Right hindlimb (tissue), 1 donor: ENCODE data around the gene SYK.

Experiments
- DNase-seq: peaks from one replicate; pipeline ENCODE4 v3.0.0-alpha.2; 2018

SYK gene

DNA sequence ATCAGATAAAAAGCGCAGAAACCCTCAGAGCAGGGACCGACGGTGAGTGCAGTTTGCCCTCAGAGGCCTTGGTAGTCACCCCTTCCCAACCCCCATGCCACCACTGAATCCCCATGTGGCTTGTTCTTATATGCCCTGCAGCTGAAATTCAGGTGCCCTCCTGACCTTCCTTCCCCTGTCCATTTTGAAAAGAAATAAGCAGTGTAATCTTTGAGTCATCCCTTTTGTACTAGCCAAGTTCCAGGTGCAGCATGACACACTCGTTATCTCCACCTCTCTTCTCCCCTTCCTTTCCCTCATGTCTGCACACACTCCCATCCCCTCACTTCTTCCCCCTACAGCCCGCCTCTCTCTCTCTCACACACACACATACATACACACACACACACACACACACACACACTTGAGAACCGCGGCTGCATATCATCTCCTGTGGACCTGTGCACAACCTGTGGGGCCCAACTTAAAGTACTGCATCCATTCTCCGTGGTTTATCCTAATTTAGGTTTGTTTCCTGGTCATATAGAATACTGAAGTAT is 53.1 kb downstream of the SYK start:
- no peak for DNase-seq

- DNase-seq, result no peak
Observed at GRCh38 chr9:90855208-90855902, 53.7 kb downstream of the SYK start.

- no peak for DNase-seq
Observed at GRCh38 chr9:90857091-90857490, 55.5 kb downstream of the SYK start.

GRCh38 chr9:90857855-90858254 is 56.2 kb downstream of the SYK start:
- no peak for DNase-seq

- no peak for DNase-seq
Observed at GRCh38 chr9:90858457-90858901, 56.9 kb downstream of the SYK start.

DNA sequence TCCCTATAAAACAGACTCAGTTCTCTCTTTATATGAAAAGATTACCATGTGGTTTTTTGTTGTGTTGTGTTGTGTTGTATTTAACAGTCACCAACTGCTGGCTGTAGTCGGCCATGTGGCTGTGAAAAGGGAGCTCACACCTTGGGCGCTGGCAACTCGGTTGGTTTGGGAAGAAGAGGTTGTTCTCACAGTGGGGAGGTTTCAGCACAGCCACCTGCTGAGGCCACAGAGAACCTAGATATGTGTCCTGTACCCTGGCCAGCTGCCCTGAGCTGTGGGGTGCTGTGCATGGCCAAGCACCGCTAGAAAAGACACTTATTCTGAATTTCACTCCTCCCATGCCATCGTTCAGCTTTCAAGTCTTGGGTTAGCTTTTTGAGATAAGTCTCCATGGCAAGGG is 58.8 kb downstream of the SYK start:
- DNase-seq, result no peak

DNA sequence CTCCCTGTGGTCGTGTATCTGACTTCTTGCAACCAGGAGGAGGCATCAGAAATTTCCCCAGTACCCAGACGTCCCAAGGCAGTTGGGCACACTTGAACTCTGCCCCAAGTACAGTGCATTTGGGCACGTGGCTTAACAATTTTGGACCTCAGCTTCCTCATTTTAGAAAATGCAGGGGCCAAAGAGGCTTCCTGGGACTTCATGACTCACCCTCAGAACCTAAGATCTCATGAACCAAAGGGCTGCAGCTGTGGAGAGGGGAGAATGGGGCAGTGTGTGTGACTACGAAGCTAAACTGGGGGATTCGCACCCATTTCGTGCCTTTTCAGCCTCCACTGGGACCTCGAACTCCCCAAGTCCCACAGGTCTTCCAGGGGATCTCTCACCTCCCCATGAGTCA is 59.2 kb downstream of the SYK start:
- DNase-seq, result no peak

DNA sequence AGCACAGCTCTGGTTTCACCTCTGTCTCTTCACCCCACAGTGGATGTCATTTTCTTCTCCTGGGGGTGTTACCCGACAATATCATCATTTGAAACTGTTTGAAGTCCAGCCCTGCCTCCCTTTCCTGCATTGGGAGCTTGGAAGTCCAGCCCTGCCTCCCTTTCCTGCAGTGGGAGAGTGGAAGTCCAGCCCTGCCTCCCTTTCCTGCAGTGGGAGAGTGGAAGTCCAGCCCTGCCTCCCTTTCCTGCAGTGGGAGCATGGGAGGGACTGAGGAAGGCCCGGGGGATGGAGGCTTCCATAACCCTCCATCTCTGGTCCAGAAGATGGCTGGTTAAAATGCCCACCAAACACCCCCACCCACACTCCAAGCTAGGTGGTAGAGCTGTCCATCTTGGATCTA is 59.8 kb downstream of the SYK start:
- no peak for DNase-seq

- no peak for DNase-seq
Observed at GRCh38 chr9:90861826-90862740, 60.5 kb downstream of the SYK start.

DNA sequence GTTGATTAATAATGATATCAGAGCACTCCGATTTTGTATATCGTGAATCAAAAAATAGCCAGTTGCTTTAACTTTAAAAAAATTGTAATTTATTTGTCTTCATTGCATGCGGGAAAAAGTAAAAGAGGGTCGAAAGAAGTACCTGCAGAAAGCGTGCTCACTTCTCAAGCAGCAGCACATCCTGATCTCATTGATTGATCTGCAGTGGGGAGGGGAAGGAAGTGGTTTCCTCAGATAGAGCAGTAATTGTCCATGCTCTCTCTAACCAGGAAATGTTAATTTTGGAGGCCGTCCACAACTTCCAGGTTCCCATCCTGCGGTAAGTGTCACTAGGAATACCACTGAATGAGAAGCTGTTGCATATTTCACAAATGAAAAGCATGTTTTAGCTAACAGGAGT is 63.2 kb downstream of the SYK start:
- DNase-seq, result no peak

DNA sequence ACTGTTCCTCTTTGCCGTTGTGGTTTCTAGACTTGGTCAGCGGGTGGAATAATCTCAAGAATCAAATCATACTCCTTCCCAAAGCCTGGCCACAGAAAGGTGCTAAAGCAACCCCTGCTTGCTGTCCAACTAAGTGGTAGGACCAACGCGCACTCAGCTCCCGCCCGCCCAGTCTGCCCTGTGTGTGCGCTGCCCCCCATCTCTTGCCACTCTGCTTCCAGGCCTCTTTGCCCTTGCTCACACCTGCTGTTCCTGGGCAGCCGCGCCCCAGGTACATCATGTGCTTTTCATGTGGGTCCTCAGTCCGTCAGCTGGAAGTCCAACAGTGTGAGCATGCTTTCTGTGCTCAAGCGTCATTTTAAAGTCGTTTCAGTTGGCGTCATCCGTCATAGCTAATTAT is 65.5 kb downstream of the SYK start:
- no peak for DNase-seq

DNA sequence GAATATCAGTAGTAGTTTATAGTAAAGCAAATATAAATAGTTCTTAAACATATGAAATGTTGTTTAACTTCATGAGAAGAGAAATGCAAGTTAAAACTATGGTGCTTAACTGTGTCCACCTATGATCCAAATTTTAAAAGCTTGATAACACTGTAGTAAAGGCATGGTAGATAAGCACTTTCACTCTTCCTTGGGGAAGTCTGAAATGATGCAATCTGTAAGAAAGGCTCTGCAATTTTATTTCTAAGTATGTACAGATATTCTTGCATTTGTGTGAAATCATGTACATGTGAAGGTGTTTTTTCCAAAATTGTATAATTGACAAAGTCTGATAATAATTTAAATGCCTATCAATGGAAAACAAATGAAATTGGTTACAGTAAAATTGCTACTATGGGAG is 66.9 kb downstream of the SYK start:
- no peak for DNase-seq

GRCh38 chr9:90869361-90869760 is 67.7 kb downstream of the SYK start:
- DNase-seq, result no peak

GRCh38 chr9:90870621-90871326 is 69.2 kb downstream of the SYK start:
- peak; percentile 42 for DNase-seq

- DNase-seq, result no peak
Observed at GRCh38 chr9:90871327-90871935, 69.8 kb downstream of the SYK start.

DNA sequence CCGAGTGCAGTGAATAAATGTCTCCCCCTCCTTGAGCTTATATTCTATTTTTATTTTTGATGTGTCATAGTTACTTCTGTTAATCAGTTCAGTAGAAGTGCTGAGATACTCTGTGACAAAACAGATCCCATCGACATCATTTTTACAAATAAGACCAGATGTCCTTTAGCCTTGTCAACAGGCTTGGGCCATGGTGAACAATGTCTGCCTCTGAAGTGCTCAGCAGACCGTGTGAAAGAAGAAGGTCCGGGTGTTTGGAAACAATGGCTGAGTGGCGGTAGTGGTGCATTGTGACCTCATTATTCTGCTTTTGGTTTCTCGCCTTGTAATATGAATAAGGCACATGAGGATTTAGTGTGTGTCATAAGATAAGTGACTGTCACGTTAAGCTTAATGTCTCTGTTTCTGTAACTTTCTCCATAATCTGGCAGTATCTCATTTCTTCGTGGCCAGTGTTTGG is 71.2 kb downstream of the SYK start:
- no peak for DNase-seq

DNA sequence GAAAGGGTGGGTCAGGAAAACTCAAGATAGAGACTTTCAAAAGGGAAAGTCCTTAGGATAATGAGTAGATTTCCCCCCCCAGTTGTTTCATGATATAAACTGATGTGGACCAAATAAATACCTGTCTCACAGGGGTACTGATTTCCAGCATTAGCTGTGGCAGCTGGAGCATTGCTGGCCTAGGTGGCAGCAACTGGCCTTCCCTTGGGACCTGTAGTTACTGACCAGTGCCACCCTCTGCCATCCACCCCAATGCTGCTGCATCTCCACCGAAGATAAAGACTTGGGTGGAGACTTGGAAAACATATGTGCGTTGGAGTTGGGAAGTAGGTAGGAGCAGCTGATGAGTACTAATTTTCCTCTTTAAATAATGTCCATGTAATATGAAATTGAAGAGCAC is 71.8 kb downstream of the SYK start:
- no peak for DNase-seq

- no peak for DNase-seq
Observed at GRCh38 chr9:90874194-90874593, 72.6 kb downstream of the SYK start.

DNA sequence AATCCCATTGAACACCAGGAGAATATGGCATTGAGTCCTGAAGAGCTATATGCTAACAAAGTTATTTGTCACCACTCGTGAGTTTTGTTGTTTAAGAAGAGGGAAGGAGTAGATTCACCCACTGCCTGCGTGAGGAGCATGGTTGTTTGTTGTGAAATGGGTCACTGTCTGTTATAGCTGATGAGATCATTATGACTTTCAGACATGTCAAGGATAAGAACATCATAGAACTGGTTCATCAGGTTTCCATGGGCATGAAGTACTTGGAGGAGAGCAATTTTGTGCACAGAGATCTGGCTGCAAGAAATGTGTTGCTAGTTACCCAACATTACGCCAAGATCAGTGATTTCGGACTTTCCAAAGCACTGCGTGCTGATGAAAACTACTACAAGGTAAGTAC is 76.9 kb downstream of the SYK start:
- DNase-seq, result no peak

- no peak for DNase-seq
Observed at GRCh38 chr9:90880066-90880465, 78.4 kb downstream of the SYK start.

GRCh38 chr9:90880669-90881068 is 79.0 kb downstream of the SYK start:
- no peak for DNase-seq

DNA sequence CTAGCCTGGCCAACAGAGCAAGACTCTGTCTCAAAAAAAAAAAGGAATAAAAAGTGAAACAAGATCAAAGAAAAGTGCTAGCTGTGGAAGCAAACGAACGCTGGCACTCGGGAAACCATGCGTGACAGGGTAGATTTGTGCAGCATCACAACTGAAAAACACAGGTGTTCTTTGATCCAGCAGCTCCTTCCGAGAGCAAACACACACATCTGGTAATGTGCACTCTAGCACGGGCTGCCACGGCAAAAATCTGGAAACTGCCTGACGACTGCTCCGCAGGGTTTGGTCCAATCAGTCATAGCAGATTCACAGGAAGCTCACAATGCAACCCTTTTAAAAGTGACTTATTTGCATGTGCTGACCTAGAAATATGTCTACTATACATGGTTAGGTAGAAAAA is 80.0 kb downstream of the SYK start:
- no peak for DNase-seq
